HG03571 (cell line): ENCODE results near the gene POLR1D.

Experiments used
- ATAC-seq: cut with Tn5 transposase; IDR thresholded peaks from one replicate; pipeline ENCODE4 v1.9.1; 2021; ENCODE audit not compliant: unreplicated experiment

The POLR1D gene

DNA sequence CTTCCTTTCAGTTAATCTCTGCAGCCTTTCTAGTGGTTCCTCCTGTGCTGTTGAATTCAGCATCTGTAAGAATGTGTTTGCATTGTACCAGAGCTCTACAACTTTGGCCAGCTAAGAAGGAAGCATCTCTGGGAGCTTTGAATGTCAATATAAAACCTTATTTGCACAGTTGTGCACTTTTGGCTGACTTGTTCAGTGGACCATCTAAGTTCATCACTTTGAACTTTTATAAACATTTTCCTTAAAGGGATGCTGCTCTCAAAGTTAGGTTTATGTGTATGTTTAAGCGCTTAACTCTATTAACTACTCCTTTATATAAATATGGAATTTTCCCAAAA lies 15.6 kb downstream of the POLR1D start:
- ATAC-seq = no peak

DNA sequence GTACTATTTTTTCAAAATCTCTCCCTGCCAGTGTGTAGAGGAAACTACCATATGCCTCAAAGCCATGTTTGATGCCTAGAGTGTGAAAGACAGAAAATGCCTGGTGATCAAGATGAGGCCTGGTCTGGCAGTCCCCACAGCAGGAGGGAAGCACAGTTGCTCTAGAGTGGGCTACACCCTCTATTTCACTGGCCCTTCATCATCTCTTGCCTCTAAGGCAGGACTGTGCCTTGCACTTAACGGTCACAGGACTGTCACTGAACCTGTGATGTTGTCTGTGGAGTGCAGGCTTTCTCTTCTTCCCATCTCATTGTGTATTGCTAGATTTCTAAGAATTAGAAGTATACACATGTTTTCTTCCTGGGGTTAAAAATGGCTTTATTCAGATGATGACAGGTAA lies 16.3 kb downstream of the POLR1D start:
- ATAC-seq = no peak

DNA sequence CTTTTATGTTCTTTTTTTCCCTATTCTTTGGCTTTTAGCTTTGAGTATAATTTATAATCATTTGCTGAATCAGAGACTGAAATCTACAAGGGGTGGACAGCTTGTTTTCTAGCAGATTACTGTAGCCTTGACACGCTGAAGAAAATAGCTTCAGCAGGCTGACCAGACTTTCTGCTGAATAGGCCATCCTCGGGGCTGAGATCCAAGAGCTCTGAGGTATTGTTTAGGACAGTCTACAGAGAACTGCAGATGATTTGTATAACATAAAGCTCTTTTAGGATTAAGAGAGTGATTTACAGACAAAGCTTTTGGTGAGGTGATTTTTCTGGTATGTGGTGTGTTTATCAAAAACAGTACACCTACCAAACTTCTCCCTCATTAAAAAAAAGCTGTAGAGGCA lies 16.8 kb downstream of the POLR1D start:
- ATAC-seq = no peak

DNA sequence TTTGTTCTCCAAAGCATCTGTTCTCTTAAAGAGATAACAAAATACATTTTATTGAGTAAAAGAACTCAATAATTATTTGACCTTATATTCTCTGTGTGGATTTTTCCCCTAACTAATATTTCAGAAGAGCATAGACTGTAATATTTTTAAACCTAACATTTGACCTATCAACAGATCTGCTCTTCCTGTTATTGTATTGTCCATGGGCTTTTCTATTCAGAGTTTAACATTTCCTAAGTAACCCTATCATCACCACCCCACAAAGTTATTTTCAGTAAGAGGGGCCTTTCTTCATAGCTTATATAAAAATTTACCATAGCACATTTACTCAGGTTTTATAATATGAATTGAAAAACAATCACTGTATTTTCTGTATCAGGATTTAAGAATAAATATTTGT lies 17.5 kb downstream of the POLR1D start:
- ATAC-seq = no peak

DNA sequence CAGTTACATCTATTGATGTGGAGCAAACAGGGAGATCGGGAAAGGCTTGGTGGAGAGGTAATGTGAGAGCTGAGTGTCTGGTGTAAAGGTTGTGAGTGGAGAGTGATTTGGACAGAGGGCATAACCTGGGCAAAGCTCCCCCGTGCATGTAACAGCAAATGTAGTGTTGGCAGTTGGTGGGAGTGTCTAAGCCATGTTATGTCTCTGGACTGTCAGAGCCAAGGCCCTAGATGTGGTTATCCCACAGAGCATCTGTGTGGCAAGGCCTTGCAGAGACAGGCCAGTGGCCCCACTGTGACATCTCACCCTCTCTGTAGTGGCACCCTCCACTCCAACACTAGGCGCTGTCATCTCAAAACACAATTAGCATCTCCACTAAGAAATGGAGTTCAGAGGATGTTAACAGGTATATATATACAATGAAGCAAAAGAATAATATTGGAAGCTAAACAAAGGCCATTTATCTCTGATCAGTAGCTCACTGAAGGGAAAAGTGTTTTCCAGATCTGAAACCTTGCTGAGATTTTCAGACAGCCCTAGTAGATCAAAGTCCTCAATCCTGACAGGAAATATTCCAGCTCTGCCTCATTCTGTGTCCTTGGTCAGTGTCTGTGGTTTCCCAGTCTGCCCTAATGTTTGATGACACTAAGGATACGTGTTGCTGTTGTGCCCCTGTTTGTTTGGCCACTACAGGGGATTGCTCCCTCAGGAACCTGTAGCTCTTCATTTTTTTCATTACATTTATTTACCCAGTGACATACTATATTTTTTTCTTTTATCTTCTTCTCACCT lies 20.2 kb downstream of the POLR1D start:
- no peak for ATAC-seq

DNA sequence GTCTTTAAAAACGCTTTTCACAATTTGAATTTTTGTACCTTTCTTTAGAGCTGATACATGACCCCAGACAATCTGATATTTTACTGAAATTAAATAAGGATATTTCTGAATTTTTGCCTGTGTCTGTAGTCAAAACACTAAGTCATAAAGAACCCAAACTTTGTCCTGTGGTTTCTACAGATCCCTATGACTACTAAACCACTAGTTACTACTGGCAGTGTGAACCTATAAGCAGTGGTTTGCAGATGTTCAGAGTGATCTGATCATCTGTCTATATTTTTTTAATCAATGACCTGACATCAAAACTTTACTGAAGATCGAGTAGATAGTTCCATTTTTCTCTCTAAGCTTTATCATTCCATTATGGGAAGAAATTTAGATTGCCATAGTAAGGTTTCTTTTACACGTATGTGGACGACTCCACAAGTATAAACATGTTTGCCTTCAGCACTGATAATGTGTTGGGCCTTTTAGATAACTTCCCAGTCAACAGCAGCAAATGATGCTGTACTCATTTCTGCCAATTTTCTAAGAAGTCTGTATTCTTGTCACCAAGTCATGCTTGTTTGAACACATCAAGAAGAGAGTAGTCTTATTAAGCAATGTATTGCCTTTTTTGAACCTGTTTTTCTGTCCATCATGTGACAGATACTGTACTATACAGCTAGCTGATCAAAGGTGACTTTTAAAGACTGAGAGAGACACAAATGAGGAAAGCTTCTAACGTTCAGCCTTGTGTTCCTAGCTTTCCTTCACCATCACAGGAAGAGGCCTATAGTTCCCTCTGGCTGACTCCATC lies 21.8 kb downstream of the POLR1D start:
- no peak for ATAC-seq

DNA sequence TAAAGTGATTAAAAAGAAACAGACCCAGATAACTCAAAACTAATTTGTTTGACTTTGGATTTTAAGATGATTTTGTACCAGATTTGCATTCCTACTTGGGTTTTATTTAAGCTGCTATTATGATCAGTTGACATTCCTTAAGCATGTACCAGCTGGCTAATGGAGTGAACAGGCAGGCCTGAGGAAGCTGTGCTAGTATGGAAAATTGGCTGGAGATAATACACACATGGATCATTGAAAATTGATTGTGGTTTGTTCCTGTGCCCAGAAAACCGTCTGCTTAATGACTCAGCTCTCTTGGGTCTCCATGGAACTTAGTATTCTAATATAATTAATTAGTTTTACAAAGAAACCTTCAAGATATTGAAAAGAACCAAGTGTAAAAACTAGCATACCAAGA lies 22.6 kb downstream of the POLR1D start:
- no peak for ATAC-seq

DNA sequence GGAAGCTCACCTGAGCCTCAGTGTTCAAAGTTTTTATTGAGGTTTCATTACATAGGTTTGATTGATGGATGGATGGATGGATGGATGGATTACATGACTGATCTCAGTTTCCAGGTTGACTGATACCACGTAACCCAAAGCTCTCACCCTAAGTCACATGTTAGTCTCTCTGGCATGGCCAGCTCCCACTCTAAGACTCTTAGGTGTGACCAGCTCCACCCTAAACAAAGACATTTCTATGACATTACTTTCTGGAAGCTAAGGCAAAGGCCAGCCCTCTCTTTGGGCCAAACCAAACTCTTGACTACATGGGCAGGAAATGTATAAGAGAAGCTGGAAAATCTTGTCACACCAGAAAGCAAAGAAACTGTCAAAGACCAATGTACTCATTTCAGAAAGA lies 28.6 kb downstream of the POLR1D start:
- ATAC-seq = no peak

DNA sequence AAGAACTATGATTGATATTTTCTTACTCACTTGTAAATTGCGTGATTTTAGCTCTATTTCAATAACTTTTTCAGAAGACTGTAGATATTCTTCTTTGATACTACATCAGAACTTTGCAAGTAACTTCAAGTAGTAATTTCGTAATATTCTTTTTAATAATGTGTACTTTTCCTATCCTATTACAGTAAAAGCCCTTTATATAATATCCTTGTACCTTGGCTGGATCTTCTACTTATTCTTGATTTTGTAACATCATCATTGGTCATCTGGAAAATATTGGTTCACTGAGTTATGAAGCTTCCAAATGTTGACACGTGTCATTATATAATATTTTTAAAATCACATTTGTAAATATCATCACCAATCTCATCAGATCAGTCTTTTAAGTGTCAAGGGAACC lies 32.4 kb downstream of the POLR1D start:
- no peak for ATAC-seq

DNA sequence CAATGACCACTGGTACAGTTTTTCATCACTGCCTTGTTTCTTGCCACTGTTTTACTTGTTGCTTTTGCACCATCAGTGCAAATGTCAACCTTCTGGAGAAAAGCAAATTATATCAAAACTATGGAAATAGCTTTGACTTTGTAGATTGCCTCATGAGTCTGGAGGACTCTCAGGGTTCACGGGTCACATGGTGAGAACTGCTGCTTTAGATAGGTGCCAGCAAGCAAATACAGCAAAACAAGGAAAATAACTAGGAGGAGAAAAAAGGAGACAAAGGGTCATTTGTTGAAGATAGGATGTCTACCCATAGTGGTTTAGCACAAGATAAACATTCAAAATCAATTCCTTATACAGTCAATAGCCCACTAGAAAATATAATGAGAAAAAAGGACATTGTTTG lies 33.1 kb downstream of the POLR1D start:
- no peak for ATAC-seq

DNA sequence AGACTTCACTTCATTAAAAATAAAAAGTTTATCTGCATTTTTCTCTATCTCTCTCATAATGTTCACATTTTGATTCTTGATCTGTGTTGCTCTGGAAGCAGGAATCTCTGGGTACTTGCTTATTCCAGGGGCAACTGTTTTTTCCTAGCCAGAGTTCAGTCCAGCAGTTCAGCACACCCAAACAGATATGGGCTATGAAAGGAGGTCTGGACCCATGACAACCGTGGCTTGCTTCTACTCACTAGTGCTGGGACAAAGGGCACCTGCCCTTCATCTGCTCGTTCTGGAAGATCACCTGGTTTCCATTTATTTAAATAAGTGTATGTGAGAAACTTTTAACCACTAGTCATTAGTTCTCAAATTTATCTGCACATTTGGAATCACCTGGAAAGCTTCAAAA lies 36.0 kb downstream of the POLR1D start:
- ATAC-seq = no peak

DNA sequence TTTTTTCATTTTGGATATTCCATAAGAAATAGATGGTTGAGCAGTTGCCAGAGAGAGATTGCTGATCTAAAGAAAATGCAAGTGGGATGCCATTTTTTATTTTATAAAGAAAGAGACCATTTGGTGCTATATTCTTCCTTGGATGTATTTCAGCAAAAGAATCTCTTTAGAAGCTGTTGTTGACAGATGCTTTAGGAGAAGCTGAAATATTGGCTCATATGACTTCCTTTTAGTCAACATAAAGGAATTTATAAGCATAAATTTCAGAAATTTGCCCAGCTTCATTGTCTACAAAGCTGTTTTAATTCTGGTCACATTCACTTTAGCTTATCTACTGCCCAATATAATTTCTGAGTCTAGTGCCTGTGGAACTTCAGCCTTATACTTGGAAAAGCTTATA lies 36.9 kb downstream of the POLR1D start:
- no peak for ATAC-seq

DNA sequence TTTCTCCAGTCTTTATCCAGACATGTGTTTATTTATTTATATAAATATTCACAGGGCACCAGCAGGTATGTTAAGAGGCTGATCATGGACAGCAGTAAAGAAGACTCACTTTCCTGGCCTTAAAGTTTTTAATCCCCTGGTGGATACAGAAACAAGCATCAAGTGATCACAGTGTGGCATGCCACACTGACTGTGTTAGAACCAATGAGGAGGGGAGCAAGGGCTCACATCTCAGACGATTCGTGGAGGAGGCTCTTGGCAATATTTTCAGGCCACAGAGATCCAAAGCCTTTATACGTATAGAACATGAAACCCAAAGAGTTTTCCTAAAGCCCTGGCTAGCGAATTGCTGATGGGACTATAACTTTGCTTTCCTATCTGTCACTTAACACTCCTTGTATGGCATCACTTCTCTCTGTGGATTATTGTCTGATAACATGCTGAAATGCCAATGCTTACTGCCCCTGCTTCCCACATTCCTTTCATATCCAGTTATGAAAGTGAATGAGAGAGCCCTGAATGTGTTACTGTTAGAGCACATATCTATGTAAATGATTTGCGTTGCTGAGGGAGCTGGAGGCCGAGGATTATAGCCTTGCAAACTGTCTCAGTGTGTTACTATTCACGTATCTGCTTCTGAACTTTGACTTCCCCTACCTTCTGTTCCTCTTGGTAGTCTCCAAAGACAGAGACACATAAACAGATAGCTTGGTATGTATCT lies 37.6 kb downstream of the POLR1D start:
- no peak for ATAC-seq

DNA sequence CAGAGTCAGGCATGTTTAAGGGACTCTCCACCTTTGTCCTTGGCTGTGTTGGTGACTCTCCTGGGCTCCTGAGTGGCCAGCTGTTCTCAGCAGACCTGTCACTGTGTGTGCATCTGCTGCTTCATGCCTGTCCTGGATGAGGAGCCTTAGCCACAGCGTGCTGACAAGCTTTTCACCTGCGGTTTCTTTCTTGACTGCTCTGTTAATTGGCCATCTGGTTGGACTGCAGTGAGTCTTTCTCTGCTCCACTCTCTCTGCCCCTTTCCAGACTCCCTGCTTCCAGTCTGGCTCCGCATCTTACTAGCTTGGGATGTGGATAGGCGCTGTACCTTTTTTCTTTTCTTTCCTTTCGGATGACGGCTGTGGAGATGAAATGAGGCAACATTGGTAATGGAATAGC lies 38.8 kb downstream of the POLR1D start:
- no peak for ATAC-seq

DNA sequence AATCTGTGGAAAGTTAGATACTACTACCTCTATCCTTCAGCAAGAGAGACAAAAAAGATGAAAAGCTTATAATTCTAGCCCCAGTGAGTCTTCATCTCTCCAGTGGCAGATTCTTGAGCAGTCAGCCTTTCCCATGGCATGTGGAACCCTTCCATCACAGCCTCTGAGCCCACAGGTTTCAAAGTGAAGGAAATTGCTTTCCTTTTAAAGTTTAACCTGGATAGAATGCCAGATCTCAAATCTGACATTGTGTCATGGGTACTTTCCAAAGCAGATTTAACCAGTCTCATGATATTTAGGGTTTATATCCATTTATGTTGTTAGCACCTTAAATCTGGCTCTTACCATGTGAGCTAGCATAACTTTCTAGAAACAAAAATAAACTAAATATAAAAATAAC lies 39.3 kb downstream of the POLR1D start:
- no peak for ATAC-seq

DNA sequence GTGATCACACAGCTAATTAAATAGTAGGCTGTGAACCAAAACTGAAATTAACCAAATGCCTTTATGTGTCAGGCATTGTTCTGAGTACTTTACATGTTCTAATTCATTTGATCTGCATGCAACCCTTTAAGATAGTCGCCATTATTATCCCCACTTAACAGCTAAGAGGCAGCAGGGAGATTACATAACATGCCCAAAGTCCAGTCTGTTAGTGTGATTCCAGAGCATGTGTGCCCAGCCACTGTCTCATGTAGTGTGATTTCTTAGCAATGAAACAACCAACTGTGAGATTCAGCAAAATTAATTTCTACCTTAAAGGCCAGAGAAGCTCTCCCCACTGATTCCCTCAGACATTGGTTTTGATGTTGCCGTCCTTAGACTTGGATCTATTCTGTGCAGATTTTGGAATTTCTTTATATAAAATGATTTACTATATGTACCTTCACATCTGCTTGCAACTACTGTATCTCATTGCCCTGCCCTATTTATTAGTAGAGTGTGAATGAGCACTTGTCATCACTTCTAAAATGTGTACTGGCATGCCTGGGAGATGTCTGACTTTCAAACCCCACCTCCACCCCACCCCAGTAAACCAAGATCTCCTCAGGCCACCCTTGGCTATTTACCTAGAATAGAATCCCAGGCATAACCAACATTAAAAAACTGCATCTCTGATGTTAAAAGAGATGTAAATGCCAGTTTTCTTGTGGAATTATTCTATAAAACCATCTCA lies 41.2 kb downstream of the POLR1D start:
- no peak for ATAC-seq

DNA sequence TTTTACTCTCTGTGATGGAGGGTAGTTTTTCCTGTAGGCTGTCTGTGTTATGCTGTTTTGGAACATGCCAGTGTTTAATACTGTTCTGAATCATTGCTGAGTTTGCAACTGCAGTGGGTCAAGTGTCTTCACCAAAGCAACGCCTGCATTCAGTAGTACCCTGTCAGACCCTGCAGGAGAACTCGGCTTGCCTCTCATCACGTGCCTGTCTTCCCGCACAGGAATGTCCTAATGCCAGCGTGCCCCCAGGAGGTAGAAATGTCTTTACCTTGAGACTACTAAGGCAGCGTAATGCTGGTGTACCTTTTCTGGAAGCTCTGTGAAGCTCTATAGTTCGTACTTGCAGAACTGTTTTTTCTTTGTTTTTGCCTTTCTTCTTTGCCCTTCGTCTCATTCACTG lies 42.3 kb downstream of the POLR1D start:
- no peak for ATAC-seq

DNA sequence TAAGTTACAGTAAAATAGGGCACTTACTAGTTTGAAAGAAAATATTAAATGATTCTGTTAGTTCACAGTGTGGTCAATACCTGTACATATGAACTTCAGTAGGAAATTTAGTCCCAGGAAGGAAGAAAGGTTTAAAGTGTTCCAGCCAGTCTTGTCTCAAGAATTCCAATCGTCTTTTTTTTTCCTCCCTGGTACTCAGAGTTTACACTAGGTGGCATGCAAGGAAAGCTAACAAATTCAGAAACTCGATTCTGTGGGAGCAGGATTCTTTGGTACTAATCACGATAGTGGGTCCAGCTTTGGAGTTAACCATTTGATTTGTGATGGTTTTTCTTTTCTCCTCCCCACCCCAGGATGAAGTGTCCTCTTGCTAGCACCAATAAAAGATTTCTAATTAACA lies 43.6 kb downstream of the POLR1D start:
- ATAC-seq = no peak

DNA sequence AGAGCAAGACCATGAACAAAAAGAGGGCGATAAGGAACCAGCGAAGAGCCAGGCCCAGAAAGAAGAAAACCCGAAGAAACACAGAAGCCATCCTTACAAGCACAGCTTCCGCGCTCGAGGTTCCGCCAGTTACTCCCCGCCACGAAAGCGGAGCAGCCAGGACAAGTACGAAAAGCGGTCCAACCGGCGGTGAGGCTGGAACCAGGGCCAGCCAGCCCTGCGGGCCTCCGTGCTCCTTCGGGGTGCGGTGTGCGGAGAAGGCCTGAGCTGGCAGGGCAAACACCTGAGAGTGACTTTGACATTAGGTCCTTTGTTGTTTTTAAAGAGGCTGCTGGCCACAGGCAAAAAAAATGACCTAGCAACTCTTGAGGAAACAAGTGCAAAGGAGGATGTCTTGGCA lies 44.1 kb downstream of the POLR1D start:
- ATAC-seq = no peak

DNA sequence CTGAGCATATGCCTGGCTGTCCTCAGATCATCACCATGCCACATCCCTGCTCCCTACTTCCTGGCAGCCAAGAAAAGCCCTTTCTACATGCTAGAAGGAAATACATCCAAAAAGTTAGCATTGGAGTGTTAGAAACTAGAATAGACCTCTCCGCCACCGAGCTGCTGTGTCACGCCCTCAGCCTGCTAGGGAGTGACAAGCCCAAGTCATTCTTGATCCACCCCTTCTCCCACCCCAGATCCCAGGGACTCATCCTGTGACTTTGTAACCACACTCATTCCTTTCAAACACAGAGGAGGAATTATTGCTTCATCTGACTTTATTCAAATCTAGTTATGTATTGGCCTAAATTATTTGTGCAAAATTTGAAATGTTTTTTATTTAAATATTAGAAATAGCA lies 45.3 kb downstream of the POLR1D start:
- no peak for ATAC-seq

DNA sequence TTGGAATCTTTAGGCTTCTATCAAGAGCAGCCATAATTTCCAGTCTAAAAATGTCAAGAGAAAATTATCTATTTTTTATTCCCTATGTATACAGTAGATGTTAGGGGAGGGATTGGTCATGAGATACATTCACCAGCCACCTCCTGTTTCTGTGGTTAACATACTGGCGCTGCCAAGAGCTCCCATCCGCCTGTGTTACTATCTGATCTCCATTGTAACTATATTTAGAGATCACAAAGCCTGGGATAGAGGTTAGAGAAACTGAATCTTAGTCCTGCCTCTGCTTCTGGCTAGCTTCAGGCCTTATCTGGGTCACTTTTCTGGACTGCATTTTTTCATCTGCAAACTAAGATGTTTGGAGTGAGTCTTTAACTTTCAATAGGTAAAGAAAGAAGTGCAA lies 46.3 kb downstream of the POLR1D start:
- ATAC-seq = no peak
